ENCODE measurements around the gene ACSS3. TPM values are rescaled to one million over a fixed set of nuclear protein-coding genes. Genes with fewer than 3 reads are reported as not detected.

The ACSS3 gene
- total RNA-seq, 1 donor from 2014 or later: 3.6 TPM

DNA sequence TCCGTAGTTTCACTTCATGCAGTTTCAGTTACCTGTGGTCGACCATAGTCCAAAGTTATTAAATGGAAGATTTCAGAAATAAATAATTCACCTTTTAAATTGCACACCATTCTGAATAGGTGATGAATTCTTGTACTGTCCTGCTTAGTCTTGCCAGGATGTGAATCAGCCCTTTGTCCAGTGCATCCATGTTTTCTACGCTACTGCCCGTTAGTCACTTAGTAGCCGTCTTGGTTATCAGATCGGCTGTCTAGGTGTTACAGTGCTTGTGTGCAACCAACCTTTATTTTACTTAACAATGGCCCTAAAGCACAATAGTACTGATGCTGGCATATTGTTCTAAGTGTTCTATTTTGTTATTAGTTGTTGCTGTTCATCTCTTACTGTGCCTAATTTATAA is 146.7 kb downstream of the ACSS3 start:
- H3K9me3 Mint-ChIP-seq (ENCODE audit: unreplicated experiment): no peaks in the 10 kb centered on the region
- H3K36me3 Mint-ChIP-seq (ENCODE audit: unreplicated experiment): no peaks in the 10 kb centered on the region
- no peak for TF ChIP-seq CTCF (IDR thresholded peaks at IDR 0.05; ENCODE audit: partially characterized antibody, unreplicated experiment)
- no peak overlapping the region for H3K27ac Mint-ChIP-seq (ENCODE audit: unreplicated experiment)
- H3K27me3 Mint-ChIP-seq (ENCODE audit: unreplicated experiment): no peaks in the 10 kb centered on the region
- DNase-seq: no peak
- H3K4me3 Mint-ChIP-seq (ENCODE audit: unreplicated experiment): no peak overlapping the region
- H3K4me1 Mint-ChIP-seq (ENCODE audit: low read depth, unreplicated experiment): peaks cover under 1% of the 10 kb centered on the region

- no peaks in the 10 kb centered on the region for H3K36me3 Mint-ChIP-seq (ENCODE audit: unreplicated experiment)
- no peak for DNase-seq
- H3K9me3 Mint-ChIP-seq (ENCODE audit: unreplicated experiment): no peaks in the 10 kb centered on the region
- no peak for TF ChIP-seq CTCF (IDR thresholded peaks at IDR 0.05; ENCODE audit: partially characterized antibody, unreplicated experiment)
- peaks cover 9% of the 10 kb centered on the region for H3K4me1 Mint-ChIP-seq (ENCODE audit: low read depth, unreplicated experiment)
- no peak overlapping the region for H3K4me3 Mint-ChIP-seq (ENCODE audit: unreplicated experiment)
- peak overlapping the region; percentile 82 for H3K27ac Mint-ChIP-seq (ENCODE audit: unreplicated experiment)
- no peaks in the 10 kb centered on the region for H3K27me3 Mint-ChIP-seq (ENCODE audit: unreplicated experiment)
Measured at GRCh38 chr12:81229759-81230158, 151.9 kb downstream of the ACSS3 start.

DNA sequence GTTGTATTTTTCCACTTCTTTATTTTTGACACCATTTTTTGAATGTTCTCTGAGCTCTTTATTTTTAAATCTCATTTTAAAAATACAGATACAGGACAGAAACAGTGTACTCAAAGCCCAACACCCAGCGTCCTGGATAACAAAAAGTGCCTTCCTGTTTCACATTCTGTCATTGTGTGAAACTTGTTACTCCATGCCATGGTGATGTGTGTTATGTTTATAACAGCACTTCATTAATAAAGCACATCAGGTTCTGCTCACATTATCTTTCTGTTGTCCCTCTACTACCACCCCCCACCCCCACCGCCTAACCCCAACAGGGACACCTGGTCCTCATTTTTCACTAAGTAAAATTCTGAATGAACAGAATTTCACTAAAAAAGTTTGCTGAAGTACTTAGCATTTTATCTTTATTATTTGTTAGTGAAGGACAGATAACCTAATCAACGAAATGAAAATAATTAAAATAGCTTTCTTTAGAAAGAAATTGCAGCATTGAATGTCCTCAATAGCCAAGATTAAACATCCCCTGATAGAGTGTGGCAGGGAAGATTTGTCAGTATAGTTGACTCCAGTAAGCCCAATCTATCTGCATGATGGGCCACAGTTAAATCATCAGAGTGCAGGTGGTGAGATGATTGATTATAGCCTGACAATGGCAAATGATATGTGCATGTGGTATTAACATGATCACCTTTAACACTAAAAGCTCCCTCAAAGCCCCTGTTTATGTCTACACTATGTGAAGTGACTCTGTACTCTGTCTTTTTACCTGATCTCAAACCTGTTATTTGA is 153.9 kb downstream of the ACSS3 start:
- DNase-seq: no peak
- no peaks in the 10 kb centered on the region for H3K9me3 Mint-ChIP-seq (ENCODE audit: unreplicated experiment)
- H3K4me1 Mint-ChIP-seq (ENCODE audit: low read depth, unreplicated experiment): peaks cover 9% of the 10 kb centered on the region
- H3K36me3 Mint-ChIP-seq (ENCODE audit: unreplicated experiment): no peaks in the 10 kb centered on the region
- TF ChIP-seq CTCF (IDR thresholded peaks at IDR 0.05; ENCODE audit: partially characterized antibody, unreplicated experiment): no peak
- H3K27me3 Mint-ChIP-seq (ENCODE audit: unreplicated experiment): no peaks in the 10 kb centered on the region
- H3K27ac Mint-ChIP-seq (ENCODE audit: unreplicated experiment): no peak overlapping the region
- no peak overlapping the region for H3K4me3 Mint-ChIP-seq (ENCODE audit: unreplicated experiment)

GRCh38 chr12:81245458-81245857 is 167.6 kb downstream of the ACSS3 start:
- no peak for TF ChIP-seq CTCF (IDR thresholded peaks at IDR 0.05; ENCODE audit: partially characterized antibody, unreplicated experiment)
- Mint-ChIP-seq H3K9me3 (ENCODE audit: unreplicated experiment) (peaks cover 4% of the 10 kb centered on the region), H3K36me3 (ENCODE audit: unreplicated experiment) (no peaks in the 10 kb centered on the region), H3K4me1 (ENCODE audit: low read depth, unreplicated experiment) (peaks cover 7% of the 10 kb centered on the region), H3K4me3 (ENCODE audit: unreplicated experiment) (no peak overlapping the region), H3K27me3 (ENCODE audit: unreplicated experiment) (no peaks in the 10 kb centered on the region), H3K27ac (ENCODE audit: unreplicated experiment) (no peak overlapping the region)
- no peak for DNase-seq

DNA sequence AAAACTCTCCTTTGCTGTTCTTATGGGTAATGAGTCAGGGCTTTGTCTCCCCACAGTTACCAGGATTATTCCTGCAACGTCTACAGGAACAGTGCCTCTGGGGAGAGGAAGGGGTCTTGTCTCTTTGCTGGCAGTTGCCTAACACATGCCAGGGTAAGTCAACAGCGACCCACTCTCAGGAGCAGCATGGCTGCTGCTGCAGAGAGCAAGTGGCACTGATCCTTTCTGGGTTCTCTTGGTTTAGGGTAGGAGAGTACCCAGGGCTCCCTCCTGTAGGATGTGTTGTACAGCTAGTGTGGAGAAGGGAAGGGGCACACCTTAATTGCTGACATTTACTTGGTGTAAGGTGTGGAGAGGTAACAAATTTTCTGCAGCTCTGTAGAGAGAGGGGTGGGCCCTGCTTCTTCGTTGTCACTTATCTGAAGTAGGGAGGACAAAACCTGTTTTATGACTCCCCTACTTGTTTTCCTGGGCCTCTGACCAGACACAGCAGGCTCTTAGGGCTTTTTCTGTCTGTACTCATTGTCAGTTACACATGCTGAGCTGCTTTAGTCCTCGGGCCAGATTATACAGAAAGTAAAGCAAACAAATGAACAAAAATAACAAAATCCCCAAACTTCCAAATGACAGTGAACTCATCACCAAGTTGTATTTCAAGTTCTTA is 168.2 kb downstream of the ACSS3 start:
- Mint-ChIP-seq H3K4me3 (ENCODE audit: unreplicated experiment) (no peak overlapping the region), H3K36me3 (ENCODE audit: unreplicated experiment) (no peaks in the 10 kb centered on the region), H3K4me1 (ENCODE audit: low read depth, unreplicated experiment) (peaks cover 7% of the 10 kb centered on the region), H3K9me3 (ENCODE audit: unreplicated experiment) (peaks cover 4% of the 10 kb centered on the region), H3K27me3 (ENCODE audit: unreplicated experiment) (no peaks in the 10 kb centered on the region), H3K27ac (ENCODE audit: unreplicated experiment) (no peak overlapping the region)
- TF ChIP-seq CTCF (IDR thresholded peaks at IDR 0.05; ENCODE audit: partially characterized antibody, unreplicated experiment): no peak
- no peak for DNase-seq
